Tibial artery (tissue), 4 donors: ENCODE data around the gene CCR5AS.

Experiments used
- DNase-seq, 2 donors: peaks; one replicate each; pipeline ENCODE4 v3.0.0-alpha.2; 2019
- H3K27ac ChIP-seq, 2 donors: fragments of 200-600 bp; sonication (generic) in 1 of 2; 1 replicate in 1 of 2; 2 replicates in 1 of 2; pipeline ENCODE4 v1.5.1; 2018 to 2019; ENCODE audit warnings: mild to moderate bottlenecking in 1 of 2
- H3K27me3 ChIP-seq, 2 donors: fragments of 200-600 bp; sonication (generic) in 1 of 2; one replicate each; pipeline versions ENCODE4 v1.5.1 to v1.6.0; 2016 to 2019
- H3K36me3 ChIP-seq, 3 donors: fragments of 200-600 bp; sonication (generic) in 2 of 3; one replicate each; pipeline ENCODE4 v1.5.1; 2016 to 2019; ENCODE audit warnings: mild to moderate bottlenecking in 2 of 3
- H3K4me1 ChIP-seq, 4 donors: fragments of 200-600 bp; sonication (generic) in 2 of 4; 1 replicate in 3 of 4; 2 replicates in 1 of 4; pipeline ENCODE4 v1.5.1; 2016 to 2019
- H3K4me3 ChIP-seq, 2 donors: fragments of 200-600 bp; sonication (generic) in 1 of 2; 1 replicate in 1 of 2; 2 replicates in 1 of 2; pipeline ENCODE4 v1.5.1; 2018 to 2019; ENCODE audit warnings: mild to moderate bottlenecking in 2 of 2
- H3K9me3 ChIP-seq, 3 donors: fragments of 200-600 bp; sonication (generic) in 1 of 3; one replicate each; pipeline ENCODE4 v1.5.1; 2016 to 2019
- CTCF ChIP-seq, 2 experiments: fragments of 200-600 bp in 1 of 2; fragments of 450-650 bp in 1 of 2; IDR thresholded peaks; one replicate each; pipeline ENCODE4 v1.5.1; 2017 to 2019; ENCODE audit warnings: antibody characterized with exemption in 2 of 2, mild to moderate bottlenecking in 1 of 2, moderate library complexity in 1 of 2
- intact Hi-C: fragments of 100-400 bp; cut with DNase I; formaldehyde crosslinking; loops from one replicate; pipeline ENCODE4 v1.15.0; 2023; ENCODE audit warnings: low total_unique reads

CCR5AS gene

GRCh38 chr3:46365737-46366524, 40.9 kb downstream of the CCR5AS start:
- H3K27me3 ChIP-seq: peaks cover 0 to 6% of the 10 kb centered on the region in 2 donors
- H3K4me1 ChIP-seq: no peaks in the 10 kb centered on the region
- intact Hi-C loops: no loop called here
- H3K4me3 ChIP-seq: no peak overlapping the region
- H3K36me3 ChIP-seq: no peaks in the 10 kb centered on the region
- DNase-seq: no peak
- no peak for TF ChIP-seq CTCF (IDR thresholded peaks at IDR 0.05)
- no peak overlapping the region for H3K27ac ChIP-seq
- H3K9me3 ChIP-seq: no peaks in the 10 kb centered on the region

- H3K9me3 ChIP-seq: no peaks in the 10 kb centered on the region
- H3K4me1 ChIP-seq: no peaks in the 10 kb centered on the region
- intact Hi-C loops: no loop called here
- no peaks in the 10 kb centered on the region for H3K36me3 ChIP-seq
- H3K27ac ChIP-seq: no peak overlapping the region
- H3K4me3 ChIP-seq: no peak overlapping the region
- DNase-seq: no peak
- H3K27me3 ChIP-seq: peaks cover 0 to 6% of the 10 kb centered on the region in 2 donors
- TF ChIP-seq CTCF (IDR thresholded peaks at IDR 0.05): no peak
Measured at GRCh38 chr3:46365041-46365440, 41.8 kb downstream of the CCR5AS start.

- no peaks in the 10 kb centered on the region for H3K4me1 ChIP-seq
- H3K4me3 ChIP-seq: no peak overlapping the region
- H3K27me3 ChIP-seq: peaks cover 0 to 5% of the 10 kb centered on the region in 2 donors
- intact Hi-C loops: no loop called here
- no peaks in the 10 kb centered on the region for H3K36me3 ChIP-seq
- H3K27ac ChIP-seq: no peak overlapping the region
- no peak for TF ChIP-seq CTCF (IDR thresholded peaks at IDR 0.05)
- H3K9me3 ChIP-seq: no peaks in the 10 kb centered on the region
- DNase-seq: peak in 1 of 2 donors; percentile 32
Measured at GRCh38 chr3:46361408-46362283, 45.2 kb downstream of the CCR5AS start.

- peaks cover 0 to 3% of the 10 kb centered on the region in 2 donors for H3K27me3 ChIP-seq
- no peak for DNase-seq
- no peaks in the 10 kb centered on the region for H3K4me1 ChIP-seq
- H3K27ac ChIP-seq: no peak overlapping the region
- no peaks in the 10 kb centered on the region for H3K36me3 ChIP-seq
- TF ChIP-seq CTCF (IDR thresholded peaks at IDR 0.05): no peak
- no peak overlapping the region for H3K4me3 ChIP-seq
- no peaks in the 10 kb centered on the region for H3K9me3 ChIP-seq
- intact Hi-C loops: no loop called here
Measured at GRCh38 chr3:46360907-46361306, 46.0 kb downstream of the CCR5AS start.

- H3K4me3 ChIP-seq: no peak overlapping the region
- H3K27me3 ChIP-seq: no peaks in the 10 kb centered on the region
- no peak for TF ChIP-seq CTCF (IDR thresholded peaks at IDR 0.05)
- DNase-seq: no peak
- no peak overlapping the region for H3K27ac ChIP-seq
- H3K9me3 ChIP-seq: no peaks in the 10 kb centered on the region
- no peaks in the 10 kb centered on the region for H3K36me3 ChIP-seq
- intact Hi-C loops: no loop called here
- H3K4me1 ChIP-seq: no peaks in the 10 kb centered on the region
Measured at GRCh38 chr3:46359733-46360493, 47.0 kb downstream of the CCR5AS start.
